Fibroblast of mammary gland (primary cell): ENCODE results near the gene DNAAF5.

ENCODE experiments used
- DNase-seq: peaks from one replicate; pipeline ENCODE4 v3.0.0-alpha.2; 2010; ENCODE audit warnings: low read depth
- H3K4me3 ChIP-seq: 2 replicates; pipeline ENCODE4 v1.5.1; 2011; ENCODE audit warnings: low read depth, mild to moderate bottlenecking, low read length, moderate library complexity; ENCODE audit not compliant: control insufficient read depth
- CTCF ChIP-seq: conservative IDR thresholded peaks from 2 replicates; pipeline ENCODE4 v1.5.1; 2011; ENCODE audit warnings: low read depth, low read length, inconsistent platforms; ENCODE audit not compliant: control insufficient read depth, insufficient read depth

Gene DNAAF5

GRCh38 chr7:726084-726853, at the start of gene DNAAF5:
Gene DNAAF5, plus strand, starts transcription at chr7:726699. Its CDS starts 22 bp downstream, at chr7:726721.
- no peak for TF ChIP-seq CTCF
- peak within 1 kb of the TSS; percentile 55 for H3K4me3 ChIP-seq
- peak; percentile 82 for DNase-seq

DNA sequence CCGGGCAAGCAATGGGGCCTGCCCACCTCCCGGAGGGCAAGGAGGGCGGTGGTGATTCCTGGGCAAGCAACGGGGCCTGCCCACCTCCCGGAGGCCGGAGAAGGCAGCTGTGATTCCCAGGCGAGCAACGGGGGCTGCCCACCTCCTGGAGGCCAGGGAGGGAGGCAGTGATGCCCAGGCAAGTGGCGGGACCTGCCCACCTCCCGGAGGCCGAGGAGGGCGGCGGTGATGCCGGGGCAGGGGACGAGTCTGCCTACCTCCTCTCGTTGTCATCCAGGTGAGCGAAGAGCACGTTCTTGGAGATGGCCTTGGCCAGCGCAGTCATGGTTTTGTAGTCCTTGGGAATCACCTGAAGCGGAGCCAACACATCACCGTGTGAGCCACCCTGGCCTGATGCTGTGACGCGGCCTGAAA, 49.5 kb upstream of the DNAAF5 start:
- TF ChIP-seq CTCF, result no peak
- DNase-seq, result no peak
- no peak overlapping the region for H3K4me3 ChIP-seq

DNA sequence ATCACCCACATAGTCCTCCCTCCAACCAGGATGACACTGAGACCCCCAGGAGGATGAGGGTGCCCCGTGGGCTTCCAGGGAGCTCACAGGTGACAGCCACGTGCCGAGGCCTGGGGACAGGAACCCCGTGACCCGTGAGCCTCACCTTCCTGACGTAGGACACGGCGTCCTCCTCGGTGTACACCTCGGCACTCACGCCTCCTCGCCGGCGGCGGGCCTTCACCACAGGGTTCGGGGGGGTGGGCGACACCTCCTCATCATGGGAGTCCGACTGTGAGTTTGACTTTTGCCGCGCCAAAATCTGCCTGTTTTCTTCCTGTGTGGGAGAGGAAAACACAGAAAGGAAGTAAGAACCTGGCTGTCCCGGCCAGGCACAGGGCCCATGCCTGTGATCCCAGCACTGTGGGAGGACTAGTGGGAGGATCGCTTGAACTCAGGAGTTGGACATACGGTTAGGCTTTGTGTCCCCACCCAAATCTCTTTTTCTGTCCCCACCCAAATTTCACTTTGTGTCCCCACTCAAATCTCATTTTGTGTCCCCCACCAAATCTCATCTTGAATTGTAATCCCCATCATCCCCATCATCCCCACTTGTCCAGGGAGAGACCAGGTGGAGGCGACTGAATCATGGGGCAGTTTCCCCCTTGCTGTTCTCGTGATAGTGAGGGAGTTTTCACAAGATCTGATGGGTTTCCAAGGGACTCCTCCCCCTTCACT, 45.9 kb upstream of the DNAAF5 start:
- no peak for DNase-seq
- no peak for TF ChIP-seq CTCF
- no peak overlapping the region for H3K4me3 ChIP-seq

- TF ChIP-seq CTCF, result no peak
- no peak for DNase-seq
- no peak overlapping the region for H3K4me3 ChIP-seq
Measured at GRCh38 chr7:681551-682307, 44.8 kb upstream of the DNAAF5 start.

GRCh38 chr7:682810-683209, 43.7 kb upstream of the DNAAF5 start:
- no peak for TF ChIP-seq CTCF
- H3K4me3 ChIP-seq, result no peak overlapping the region
- no peak for DNase-seq

- no peak for DNase-seq
- no peak overlapping the region for H3K4me3 ChIP-seq
- no peak for TF ChIP-seq CTCF
Measured at GRCh38 chr7:683526-684205, 42.8 kb upstream of the DNAAF5 start.
